A673 (cell line): ENCODE measurements around the gene ASIC2.

ENCODE experiments used
- EZH2 ChIP-seq: fragments of 200-600 bp; sonication (generic); IDR thresholded peaks from 2 replicates; pipeline ENCODE4 v1.6.1; 2017; ENCODE audit warnings: borderline replicate concordance, low read depth, mild to moderate bottlenecking, mixed read lengths, antibody characterized with exemption, low read length; ENCODE audit not compliant: poor library complexity, severe bottlenecking
- TF ChIP-seq, protein P1 (sequence below): fragments of 300-800, 200-600 bp; sonication (generic); conservative IDR thresholded peaks from 2 replicates; pipeline ENCODE4 v1.5.1; 2017; ENCODE audit warnings: low read depth, mild to moderate bottlenecking, antibody characterized with exemption, low read length, moderate library complexity, mixed read lengths

- no peak for TF ChIP-seq EZH2
- TF ChIP-seq, protein P1, sequence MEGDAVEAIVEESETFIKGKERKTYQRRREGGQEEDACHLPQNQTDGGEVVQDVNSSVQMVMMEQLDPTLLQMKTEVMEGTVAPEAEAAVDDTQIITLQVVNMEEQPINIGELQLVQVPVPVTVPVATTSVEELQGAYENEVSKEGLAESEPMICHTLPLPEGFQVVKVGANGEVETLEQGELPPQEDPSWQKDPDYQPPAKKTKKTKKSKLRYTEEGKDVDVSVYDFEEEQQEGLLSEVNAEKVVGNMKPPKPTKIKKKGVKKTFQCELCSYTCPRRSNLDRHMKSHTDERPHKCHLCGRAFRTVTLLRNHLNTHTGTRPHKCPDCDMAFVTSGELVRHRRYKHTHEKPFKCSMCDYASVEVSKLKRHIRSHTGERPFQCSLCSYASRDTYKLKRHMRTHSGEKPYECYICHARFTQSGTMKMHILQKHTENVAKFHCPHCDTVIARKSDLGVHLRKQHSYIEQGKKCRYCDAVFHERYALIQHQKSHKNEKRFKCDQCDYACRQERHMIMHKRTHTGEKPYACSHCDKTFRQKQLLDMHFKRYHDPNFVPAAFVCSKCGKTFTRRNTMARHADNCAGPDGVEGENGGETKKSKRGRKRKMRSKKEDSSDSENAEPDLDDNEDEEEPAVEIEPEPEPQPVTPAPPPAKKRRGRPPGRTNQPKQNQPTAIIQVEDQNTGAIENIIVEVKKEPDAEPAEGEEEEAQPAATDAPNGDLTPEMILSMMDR: no peak
These were observed 238.7 kb downstream of the ASIC2 start for GRCh38 chr17:33054412-33054811.
